Activated gamma-delta T cell treated with anti-CD3 and anti-CD28 coated beads, Interleukin-2, amount 50 U/mL, for 16 hours (primary cell): ENCODE measurements around the gene STRIP1.

ENCODE experiments used
- DNase-seq: peaks from one replicate; pipeline ENCODE4 v3.0.0-alpha.2; 2020; ENCODE audit warnings: low read depth

The STRIP1 gene

GRCh38 chr1:110094931-110095654 is 60.7 kb downstream of the STRIP1 start:
- DNase-seq = no peak

GRCh38 chr1:110097507-110098221 is 63.2 kb downstream of the STRIP1 start:
- DNase-seq = no peak

- no peak for DNase-seq
Observed at GRCh38 chr1:110098222-110099026, 64.0 kb downstream of the STRIP1 start.

GRCh38 chr1:110100335-110100734 is 65.9 kb downstream of the STRIP1 start:
- no peak for DNase-seq

GRCh38 chr1:110102081-110102480 is 67.7 kb downstream of the STRIP1 start:
- DNase-seq = no peak
